GM18517 (cell line): ENCODE data around the gene ATP6V0E1.
"Not testable (repeated sequence)": the region's sequence is repeated elsewhere in the genome, so short reads cannot be mapped to it uniquely, and the experiment has no call there.

Experiments
- ATAC-seq: cut with Tn5 transposase; IDR thresholded peaks from one replicate; pipeline ENCODE4 v1.9.1; 2021; ENCODE audit warnings: mild to moderate bottlenecking, moderate library complexity; ENCODE audit not compliant: unreplicated experiment

Gene ATP6V0E1

DNA sequence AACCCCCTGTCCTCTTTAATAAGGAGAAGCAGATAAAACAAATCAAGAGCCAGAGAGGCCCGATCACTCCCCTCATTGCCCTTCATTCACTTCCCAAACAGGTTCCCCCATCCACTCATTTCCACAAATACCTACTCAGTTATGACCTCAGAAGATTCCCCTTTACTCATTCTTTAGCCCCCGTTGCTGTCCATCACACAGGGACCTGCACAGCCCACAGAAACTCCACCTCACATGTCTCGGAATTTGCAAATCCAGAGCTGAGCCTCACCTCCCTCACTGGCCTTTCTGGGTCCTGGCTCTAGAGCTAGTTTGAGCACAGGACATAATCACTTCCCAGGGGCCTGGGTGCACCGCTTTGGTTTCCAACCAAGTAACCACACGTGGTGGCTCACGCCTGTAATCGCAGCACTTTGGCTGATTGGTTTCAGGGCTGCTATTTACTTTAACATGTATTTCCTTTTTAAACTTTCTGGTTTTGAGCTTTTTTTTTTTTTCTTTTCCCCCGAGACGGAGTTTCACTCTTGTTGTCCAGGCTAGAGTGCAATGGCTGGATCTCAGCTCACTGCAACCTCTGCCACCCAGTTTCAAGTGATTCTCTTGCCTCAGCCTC, 17.8 kb downstream of the ATP6V0E1 start:
- peak; percentile 75 for ATAC-seq

DNA sequence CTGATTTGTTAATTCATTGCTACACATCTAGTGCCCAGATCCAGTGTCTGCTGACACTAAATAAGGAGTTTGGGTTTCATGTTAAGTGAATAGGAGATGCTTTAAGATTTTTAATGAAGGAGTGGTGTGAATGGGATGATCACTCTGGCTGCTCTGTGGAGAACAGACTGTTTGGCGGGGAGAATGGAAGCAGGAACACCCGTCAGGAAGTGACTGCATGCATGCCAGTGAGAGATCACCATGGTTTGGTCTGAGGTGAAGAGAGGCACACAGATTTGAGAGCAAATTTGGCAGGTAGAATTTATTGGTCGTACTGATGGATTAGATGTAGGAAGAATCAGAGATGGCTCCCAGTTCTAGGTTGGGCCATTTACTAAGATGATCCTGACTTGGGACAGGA, 19.8 kb downstream of the ATP6V0E1 start:
- ATAC-seq, result no peak

DNA sequence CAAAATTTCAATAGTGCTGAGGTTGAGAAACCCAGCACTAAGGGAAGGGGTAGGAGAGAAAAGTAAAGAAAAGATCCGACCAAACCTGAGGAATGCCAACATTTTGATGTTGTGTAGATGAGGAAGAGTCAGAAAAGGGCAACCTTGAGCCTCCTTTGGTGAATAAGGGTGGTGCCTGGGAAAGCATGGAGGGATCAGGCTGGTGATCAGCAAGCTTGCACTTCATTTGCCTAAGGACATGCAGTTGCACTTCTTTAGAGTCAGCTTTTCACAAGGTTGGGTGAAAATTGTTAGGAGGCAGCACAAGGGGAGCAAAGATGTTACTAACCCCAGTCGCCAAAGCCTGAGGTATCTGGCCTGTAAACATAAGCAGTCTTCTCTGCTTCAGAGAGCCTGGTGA, 20.4 kb downstream of the ATP6V0E1 start:
- ATAC-seq, result no peak

DNA sequence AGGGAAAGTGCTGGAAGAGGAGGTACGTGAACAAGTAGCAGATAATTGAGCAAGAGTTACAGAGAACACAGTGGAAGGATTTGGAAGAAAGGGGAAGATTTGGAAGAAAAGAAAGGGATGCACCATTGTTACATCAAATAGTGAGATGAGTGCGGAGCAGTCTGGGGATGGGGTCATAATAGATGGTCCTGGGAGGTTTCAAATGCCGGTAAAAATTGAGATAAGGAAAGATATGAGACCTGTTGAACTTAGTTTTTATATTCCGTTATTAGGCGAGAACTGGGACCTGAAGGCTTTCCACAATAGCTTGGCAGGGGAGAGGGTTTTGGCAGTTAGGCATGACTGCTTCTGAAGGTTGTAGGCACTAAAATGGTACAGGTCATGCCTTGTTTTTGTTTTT, 20.9 kb downstream of the ATP6V0E1 start:
- ATAC-seq, result no peak

DNA sequence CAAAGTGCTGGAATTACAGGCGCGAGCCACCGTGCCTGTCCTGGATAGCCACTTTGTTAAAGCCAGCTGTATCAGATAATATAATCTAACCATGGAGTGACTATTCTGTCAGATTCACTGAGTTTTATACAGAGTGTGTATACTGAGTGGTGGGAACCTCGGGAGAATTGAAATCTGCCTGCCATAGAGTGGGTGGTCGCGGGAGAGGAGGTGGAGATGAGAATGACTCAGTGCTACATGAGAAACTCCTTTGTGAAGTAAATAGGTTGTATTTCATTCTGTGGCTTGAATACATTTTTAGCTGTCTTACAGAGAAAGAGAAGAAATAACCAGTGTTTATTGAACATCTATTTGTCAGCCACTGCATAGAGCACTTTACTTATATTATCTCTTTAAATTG, 26.4 kb downstream of the ATP6V0E1 start:
- no peak for ATAC-seq

DNA sequence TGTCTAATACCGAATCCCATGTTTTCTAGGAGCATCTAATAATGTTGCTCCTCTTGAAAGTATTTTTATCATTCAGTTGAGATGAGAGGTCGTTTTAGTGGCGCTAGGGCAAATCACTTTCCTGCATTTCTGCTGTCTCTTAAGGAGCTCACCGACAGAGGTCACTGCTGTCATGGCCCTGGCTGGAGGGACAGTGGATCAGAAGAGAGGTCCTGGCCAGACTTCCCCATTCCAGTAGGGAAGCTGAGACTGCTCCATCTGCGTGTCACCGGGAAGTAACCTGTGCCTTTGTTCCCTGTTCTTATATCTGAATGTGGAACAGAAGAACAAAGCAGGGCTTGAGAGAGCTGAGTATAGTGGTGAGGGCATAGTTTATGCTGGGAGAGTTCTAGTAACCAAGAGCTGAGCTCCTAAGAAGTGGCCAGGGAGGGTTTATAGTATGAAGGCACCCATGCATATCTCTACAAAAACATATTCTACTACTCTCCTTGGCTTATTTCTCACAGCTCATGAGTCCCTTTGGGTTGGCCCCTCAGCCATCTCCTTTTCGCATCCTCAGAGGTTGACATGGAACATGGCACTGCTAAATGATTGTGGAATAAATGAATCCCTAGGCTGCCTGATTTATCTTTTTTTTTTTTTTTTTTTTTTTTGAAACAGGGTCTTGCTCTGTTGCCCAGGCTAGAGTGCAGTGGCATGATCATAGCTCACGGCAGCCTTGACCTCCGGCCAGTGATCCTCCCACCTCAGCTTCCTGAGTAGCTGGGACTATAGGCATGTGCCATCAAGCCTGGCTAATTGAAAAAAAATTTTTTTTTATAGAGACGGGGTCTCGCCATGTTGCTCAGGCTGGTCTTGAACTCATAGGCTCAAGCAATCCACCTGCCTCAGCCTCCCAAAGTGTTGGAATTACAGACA, 27.2 kb downstream of the ATP6V0E1 start:
- ATAC-seq, result no peak

DNA sequence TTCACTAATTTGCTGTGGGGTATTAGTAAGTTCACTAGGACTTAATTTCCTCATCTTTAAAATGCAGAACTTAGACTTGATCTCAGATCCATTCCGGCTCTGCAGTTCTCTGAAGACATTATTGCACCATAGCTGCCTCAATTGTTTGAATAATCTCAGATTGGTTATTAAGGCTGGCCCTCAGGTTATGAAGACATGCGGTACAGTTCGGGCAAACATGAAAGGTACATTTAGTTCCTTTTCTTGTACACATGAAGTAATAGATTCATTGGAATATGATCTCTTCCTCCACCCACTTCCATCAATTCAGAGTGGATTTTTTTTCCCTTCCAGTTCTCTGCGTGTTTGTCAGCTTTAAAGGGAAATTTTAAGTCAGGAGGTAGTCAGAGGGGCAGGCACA, 28.0 kb downstream of the ATP6V0E1 start:
- ATAC-seq, result no peak

DNA sequence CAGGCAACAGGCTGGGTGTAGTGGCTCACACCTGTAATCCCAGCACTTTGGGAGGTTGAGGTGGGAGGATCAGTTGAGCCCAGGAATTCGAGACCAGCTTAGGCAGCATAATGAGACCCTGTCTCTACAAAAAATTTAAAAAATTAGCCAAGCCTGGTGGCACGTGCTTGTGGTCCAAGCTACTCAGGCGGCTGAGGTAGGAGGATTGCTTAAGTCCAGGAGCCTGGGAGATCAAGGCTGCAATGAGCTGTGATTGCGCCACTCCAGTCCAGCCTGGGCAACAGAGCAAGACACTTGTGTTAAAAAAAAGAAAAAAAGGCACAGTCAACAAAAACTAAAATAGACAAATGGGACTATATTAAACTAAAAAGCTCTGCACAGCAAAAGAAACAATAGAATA, 29.3 kb downstream of the ATP6V0E1 start:
- ATAC-seq, result no peak

DNA sequence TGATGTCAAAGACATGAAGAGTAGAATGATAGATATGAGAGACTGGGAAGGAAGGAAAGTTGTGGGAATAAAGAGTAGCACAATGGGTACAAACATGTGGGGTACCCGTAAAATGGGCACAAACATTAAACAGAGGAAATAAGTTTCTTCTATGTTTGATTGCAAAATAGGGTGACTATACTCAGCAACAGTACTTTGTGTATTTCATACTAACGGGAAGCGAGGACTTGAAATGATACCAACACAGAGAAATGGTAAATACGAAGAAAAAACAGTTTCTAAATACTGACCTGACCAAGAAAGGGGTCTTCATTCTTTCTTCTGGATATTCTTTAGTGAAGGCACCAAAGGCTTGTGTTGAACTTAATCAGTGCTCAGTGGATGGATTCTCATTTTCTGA, 31.1 kb downstream of the ATP6V0E1 start:
- ATAC-seq, result no peak

DNA sequence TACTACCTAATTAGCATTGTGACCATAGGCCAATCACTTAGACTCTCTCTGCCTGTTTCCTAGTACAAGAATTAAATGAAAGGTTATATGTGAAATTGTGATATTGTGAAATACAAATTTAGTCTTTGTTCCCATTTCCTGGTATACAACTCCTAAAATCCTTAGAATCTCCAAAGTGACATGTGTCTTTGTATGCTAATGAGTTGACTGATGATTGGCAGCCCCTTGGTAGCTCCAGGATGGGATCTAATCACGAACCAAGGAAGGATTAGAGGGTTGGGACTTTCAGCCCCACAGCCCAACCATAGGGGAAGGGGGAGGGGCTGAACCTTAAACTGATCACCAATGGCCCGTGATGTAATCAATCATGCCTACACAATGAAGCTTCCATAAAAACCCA, 31.6 kb downstream of the ATP6V0E1 start:
- no peak for ATAC-seq

DNA sequence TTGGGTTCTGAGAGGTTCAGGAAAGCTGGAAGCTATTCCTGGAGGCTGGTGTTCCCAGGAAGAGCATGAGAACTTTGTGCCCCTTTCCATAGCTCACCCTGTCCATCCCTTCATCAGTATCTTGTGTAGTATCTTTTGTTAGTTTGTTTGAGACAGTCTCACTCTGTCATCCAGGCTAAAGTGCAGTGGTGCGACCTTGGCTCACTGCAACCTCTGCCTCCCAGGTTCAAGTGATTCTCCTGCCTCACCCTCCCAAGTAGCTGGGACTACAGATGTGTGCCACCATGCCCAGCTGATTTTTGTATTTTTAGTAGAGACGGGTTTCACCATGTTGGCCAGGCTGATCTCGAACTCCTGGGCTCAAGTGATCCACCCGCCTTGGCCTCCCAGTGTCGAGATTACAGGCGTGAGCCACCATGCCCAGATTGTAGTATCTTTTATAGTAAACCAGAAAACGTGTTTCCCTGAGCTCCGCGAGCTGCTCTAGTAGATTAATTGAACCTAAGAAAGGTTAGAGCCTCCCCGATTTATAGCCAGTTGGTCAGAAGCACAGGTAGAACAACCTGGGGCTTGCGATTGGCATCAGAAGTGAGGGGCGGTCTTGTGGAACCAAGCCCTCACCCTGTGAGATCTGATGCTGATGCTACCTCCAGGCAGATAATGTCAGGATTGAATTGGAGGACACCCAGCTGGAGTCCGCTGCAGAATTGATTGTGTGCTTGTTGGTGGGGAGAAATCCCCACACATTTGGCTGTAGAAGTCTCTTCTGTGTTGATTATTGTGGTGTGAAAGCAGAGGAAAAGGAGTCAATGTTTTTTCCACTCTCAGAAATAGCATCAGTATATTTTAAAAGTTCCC, 32.3 kb downstream of the ATP6V0E1 start:
- ATAC-seq, result no peak

DNA sequence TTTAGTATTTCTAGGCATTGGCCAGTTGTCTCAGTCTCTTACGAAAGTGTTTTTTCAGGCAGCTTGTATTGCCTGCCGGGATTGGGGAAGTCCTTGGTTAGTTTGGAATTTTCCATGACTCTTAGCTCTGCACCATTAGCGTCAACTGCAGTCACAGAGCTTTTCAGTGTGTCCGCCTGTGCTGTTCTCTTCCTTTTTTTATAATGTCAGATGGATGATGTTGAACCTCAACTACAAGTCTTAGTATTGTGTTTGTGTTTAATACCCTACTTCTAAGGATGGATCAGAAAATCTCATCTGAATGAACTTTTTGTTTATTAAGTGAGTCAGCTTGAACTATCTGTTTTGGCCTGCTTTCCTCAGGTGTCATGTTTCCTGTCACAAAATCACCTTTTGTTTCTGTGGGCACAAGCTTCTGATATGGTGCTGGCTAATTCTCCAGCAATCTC, 33.1 kb downstream of the ATP6V0E1 start:
- ATAC-seq, result no peak

DNA sequence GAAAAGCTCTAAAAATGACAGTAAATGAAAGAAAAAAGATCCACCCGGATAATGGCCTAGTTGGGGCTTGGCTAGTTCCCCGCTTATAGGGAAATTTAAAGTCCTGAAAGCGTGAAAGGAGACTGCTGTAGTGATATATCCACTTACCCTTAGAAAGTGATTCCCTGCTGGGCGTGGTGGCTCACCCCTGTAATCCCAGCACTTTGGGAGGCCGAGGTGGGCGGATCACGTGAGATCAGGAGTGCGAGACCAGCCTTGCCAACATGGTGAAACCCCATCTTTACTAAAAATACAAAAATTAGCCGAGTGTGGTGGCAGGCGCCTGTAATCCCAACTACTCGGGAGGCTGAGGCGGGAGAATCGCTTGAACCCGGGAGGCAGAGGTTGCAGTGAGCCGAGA, 33.5 kb downstream of the ATP6V0E1 start:
- not testable (repeated sequence) for ATAC-seq

DNA sequence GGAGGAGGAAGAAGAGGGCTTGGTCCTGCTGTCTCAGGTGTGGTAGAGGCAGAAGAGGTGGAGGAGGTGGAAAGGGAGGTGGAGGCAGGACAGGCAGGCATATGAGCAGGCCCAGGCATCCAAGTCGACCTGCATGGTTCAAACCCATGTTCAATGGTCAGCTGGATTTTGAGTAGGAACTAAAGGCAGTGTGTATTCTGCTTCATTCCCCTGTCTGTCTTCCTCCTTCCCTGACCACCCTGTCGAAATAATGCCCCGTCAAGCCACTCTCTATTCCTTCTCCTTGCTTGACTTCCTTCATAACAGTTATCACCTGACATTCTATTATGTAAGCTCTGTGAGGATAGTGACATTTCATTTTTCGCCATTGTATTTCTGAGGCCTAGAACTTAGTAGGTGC, 34.8 kb downstream of the ATP6V0E1 start:
- ATAC-seq, result no peak

DNA sequence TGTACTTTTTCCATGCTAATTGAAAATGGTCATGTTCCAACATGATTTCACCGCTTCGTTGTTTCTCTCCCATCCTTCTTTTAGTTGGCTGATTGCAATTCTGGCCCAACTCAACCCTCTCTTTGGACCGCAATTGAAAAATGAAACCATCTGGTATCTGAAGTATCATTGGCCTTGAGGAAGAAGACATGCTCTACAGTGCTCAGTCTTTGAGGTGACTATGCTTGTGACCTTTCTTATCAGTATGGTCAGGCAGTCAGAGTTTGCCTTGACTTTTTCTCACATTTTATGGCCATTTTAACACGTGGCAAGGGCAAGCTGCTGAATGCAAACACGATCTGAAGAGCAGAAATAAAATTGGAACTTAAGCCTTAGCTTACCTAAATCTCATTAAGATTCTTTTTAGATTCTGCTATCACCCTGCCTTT, 36.6 kb downstream of the ATP6V0E1 start:
- ATAC-seq, result no peak

DNA sequence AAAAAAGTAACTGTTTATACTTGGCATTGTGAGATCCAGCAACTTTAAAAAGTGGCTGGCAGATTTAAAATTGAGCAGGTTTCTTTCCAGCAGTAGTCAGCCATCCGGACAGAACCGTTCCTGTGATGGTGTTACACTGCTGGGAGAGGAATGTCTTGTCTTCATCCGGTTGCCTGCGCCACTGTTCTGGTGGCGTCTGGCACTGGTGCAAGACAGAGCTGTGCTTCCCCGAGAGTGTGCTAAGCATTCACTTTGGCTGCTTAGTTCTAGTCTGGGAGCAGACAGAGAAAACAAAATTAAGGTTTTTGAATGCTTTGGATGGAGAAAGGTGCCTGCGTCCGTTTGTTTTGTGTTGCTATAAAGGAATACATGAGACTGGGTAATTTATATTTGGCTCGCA, 37.1 kb downstream of the ATP6V0E1 start:
- no peak for ATAC-seq

DNA sequence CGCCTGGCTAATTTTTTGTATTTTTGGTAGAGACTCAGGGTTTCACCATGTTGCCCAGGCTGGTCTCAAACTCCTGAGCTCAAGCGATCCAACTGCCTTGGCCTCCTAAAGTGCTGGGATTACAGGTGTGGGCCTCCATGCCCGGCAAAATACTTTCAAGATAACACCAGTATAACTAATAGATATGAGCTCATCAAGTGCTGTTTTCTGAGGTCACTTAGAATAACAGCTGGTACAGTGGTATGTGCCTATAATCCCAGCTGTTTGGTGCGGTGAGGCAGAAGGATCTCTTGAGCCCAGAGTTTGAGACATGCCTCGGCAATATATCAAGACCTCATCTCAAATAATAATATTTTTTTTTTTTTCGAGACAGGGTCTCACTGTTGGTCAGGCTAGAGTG, 42.1 kb downstream of the ATP6V0E1 start:
- ATAC-seq, result no peak

DNA sequence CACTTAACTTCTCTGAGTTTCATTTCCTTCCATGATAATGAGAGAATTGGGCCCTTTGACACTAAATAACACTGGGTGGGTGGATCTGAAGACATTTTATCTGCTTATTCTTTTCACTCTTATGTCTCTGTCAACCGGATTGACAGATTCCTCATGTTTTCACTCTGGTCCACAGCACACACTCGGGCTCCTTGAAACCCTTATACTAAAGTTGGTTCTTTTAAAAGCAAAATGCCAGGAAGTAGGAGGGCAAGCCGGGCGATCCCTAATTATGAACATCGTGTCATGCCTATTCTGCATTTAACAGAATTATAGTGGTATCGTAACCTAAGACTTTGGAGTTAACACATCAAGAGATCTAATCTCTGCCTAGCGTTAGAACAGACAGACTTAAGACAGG, 44.3 kb downstream of the ATP6V0E1 start:
- no peak for ATAC-seq

DNA sequence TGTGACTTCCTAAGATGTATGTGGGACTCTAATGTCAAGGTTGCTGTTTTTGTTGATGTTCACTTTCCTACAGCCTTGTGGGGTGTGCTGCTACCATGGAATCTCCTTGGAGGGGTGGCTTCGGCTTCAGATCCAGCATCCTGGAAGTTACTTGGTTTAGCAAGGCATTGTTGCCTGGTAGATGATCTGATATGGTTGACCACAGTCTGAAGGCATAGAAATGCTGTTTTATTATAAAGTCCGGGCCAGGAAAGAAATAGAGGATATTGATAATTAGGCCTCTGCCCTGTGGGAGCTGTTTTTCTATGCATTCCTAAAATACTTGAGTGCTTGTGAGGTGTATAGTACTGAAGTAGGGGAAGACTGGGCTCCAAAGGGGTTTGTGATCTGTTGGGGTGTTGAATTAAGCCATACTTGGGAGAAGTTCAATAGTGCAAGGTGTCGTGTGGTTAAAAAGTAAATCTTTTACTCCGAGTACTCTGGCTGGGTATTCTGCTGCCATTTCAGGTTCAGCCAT, 45.3 kb downstream of the ATP6V0E1 start:
- peak; percentile 24 for ATAC-seq

DNA sequence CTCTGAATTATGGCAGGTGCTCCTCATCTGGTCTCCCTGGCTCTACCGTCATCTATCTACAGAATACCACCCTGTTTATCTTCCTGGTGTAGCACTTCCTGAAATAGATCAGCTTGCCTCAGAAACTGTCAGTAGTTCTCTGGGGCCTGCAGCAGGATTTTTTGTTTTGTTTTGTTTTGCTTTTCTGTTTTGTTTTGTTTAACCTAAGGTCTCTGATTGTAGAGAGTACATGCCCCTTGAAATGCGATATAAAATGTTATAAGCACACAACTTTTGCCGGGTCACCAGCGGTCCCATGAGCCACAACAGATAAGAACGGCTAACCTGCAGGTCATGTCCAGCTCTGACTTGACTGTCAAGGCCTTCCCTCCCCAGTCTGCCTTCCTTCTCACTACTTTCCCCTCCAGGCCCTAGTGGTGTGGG, 45.9 kb downstream of the ATP6V0E1 start:
- peak; percentile 45 for ATAC-seq

DNA sequence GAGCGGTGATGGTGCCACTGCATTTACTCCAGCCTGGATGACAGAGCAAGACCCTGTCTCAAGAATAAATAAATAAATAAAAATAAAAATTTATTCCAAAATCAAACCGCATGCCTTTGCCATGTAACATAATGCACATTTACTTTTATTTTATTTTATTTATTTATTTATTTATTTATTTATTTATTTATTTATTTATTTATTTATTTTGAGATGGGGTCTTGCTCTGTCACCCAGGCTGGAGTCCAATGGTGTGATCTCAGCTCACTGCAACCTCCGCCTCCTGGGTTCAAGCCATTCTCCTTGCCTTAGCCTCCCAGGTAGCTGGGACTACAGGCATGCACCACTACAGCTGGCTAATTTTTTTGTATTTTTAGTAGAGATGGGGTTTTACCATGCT, 48.5 kb downstream of the ATP6V0E1 start:
- not testable (repeated sequence) for ATAC-seq
